ENCODE measurements around the gene PACSIN2.
"Not testable (repeated sequence)": the region's sequence is repeated elsewhere in the genome, so short reads cannot be mapped to it uniquely, and the experiment has no call there.

PACSIN2 gene

DNA sequence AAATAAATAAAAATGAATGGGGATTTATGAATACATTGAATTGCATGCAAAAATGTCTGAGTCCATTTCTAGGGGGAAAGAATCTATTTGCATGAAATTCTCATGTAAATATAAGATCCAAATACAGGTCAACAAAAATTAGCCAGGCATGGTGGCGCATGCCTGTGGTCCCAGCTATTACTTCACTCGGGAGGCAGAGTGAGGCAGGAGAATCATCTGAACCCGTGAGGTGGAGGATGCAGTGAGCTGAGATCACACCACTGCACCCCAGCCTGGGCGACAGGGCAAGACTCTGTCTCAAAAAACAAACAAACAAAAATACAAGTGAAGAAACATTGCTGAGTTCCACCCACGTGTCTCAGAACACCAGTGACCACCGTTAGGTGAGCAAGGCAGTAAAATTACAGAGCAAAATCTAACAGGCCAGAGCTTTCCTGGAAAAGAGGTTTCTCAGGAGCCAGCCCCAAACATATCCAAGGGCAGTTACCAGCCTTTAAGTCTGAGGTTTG, 17.3 kb downstream of the PACSIN2 start:
- Histone ChIP-seq H3K4me2 (ENCODE audit: low read depth, low read length, poor library complexity, severe bottlenecking) (no peak overlapping the region), H3K9ac (ENCODE audit: low read length) (no peak overlapping the region), H3K36me3 (ENCODE audit: low read length) (no peaks in the 10 kb centered on the region), H2AFZ (ENCODE audit: low read depth, low read length, severe bottlenecking) (no peak overlapping the region), H3K9me3 (ENCODE audit: insufficient read depth, low read length) (no peaks in the 10 kb centered on the region), H3K27me3 (ENCODE audit: low read length) (no peaks in the 10 kb centered on the region), H4K20me1 (ENCODE audit: low read depth, low read length) (peaks cover 6% of the 10 kb centered on the region; the same call in 1 of the 2 replicates), H3F3A (ENCODE audit: insufficient read depth) (no peaks in the 10 kb centered on the region), H3K79me2 (ENCODE audit: insufficient read depth, low read length) (peaks cover 60% of the 10 kb centered on the region), H3K27ac (ENCODE audit: low read depth, low read length) (no peak overlapping the region), H3K9me2 (replicated peaks; ENCODE audit: insufficient read depth, low read length) (no peaks in the 10 kb centered on the region), H3K4me3 (ENCODE audit: insufficient read depth, low read length, poor library complexity, severe bottlenecking) (no peak overlapping the region)
- TF ChIP-seq CTCF (IDR thresholded peaks at IDR 0.05; ENCODE audit: insufficient read depth, low read length, poor library complexity, severe bottlenecking) (no peak), EZH2phosphoT487 (conservative IDR thresholded peaks at IDR 0.05; ENCODE audit: low read length) (no peak)

GRCh38 chr22:42996646-42997365, 18.1 kb downstream of the PACSIN2 start:
- no peaks in the 10 kb centered on the region for H3K9me2 ChIP-seq (replicated peaks; ENCODE audit: insufficient read depth, low read length)
- H3K27ac ChIP-seq (ENCODE audit: low read depth, low read length): no peak overlapping the region
- H3K27me3 ChIP-seq (ENCODE audit: low read length): no peaks in the 10 kb centered on the region
- H3K79me2 ChIP-seq (ENCODE audit: insufficient read depth, low read length): peaks cover 59% of the 10 kb centered on the region
- no peaks in the 10 kb centered on the region for H3K36me3 ChIP-seq (ENCODE audit: low read length)
- H3K9me3 ChIP-seq (ENCODE audit: insufficient read depth, low read length): no peaks in the 10 kb centered on the region
- peaks cover 8% of the 10 kb centered on the region; the same call in 1 of the 2 replicates for H4K20me1 ChIP-seq (ENCODE audit: low read depth, low read length)
- H3F3A ChIP-seq (ENCODE audit: insufficient read depth): no peaks in the 10 kb centered on the region
- no peak overlapping the region for H3K4me3 ChIP-seq (ENCODE audit: insufficient read depth, low read length, poor library complexity, severe bottlenecking)
- no peak for TF ChIP-seq CTCF (IDR thresholded peaks at IDR 0.05; ENCODE audit: insufficient read depth, low read length, poor library complexity, severe bottlenecking)
- no peak for TF ChIP-seq EZH2phosphoT487 (conservative IDR thresholded peaks at IDR 0.05; ENCODE audit: low read length)
- no peak overlapping the region for H3K4me2 ChIP-seq (ENCODE audit: low read depth, low read length, poor library complexity, severe bottlenecking)
- no peak overlapping the region for H3K9ac ChIP-seq (ENCODE audit: low read length)
- H2AFZ ChIP-seq (ENCODE audit: low read depth, low read length, severe bottlenecking): no peak overlapping the region

- not testable (repeated sequence) for H3K36me3 ChIP-seq (ENCODE audit: low read length); H3K9ac ChIP-seq (ENCODE audit: low read length); H3F3A ChIP-seq (ENCODE audit: insufficient read depth); H3K27me3 ChIP-seq (ENCODE audit: low read length); H3K4me3 ChIP-seq (ENCODE audit: insufficient read depth, low read length, poor library complexity, severe bottlenecking); H3K27ac ChIP-seq (ENCODE audit: low read depth, low read length); H3K4me2 ChIP-seq (ENCODE audit: low read depth, low read length, poor library complexity, severe bottlenecking); H4K20me1 ChIP-seq (ENCODE audit: low read depth, low read length); H3K9me3 ChIP-seq (ENCODE audit: insufficient read depth, low read length); H2AFZ ChIP-seq (ENCODE audit: low read depth, low read length, severe bottlenecking); H3K9me2 ChIP-seq (replicated peaks; ENCODE audit: insufficient read depth, low read length)
- peaks cover 57% of the 10 kb centered on the region for H3K79me2 ChIP-seq (ENCODE audit: insufficient read depth, low read length)
Observed at GRCh38 chr22:42995654-42996053, 19.3 kb downstream of the PACSIN2 start.

DNA sequence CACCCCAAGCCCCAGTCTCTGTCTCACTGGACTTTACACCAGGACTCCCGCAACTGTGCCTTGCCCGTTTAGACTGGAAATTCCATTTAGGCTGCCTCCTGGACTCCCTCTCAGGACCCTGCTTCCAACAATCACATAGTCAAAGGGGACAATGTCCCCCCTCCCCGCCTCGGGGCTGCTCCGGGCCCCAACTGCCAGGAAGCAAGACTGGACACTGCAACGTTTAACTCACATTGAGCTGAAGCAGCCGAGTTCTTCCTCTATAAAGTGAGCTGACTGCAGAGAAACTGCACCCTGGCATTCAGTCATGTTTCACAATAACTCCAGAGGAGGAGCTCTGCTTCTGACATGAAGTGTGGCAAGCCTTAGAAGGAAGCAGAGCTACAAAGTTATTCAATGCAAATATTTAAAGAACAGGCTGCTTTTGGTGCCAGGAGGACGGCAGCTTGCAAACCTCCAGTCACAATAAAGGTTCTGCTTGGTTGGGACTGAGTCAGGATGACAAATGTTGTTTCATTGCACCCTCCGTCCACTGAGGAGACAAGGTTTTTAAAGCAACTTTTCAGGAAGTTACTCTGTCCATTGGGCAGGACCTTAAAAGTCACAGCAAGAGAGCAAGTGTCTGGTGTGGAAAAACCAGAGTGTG, 19.9 kb downstream of the PACSIN2 start:
- Histone ChIP-seq H2AFZ (ENCODE audit: low read depth, low read length, severe bottlenecking) (no peak overlapping the region), H3K9ac (ENCODE audit: low read length) (no peak overlapping the region), H3K27ac (ENCODE audit: low read depth, low read length) (no peak overlapping the region), H3K4me3 (ENCODE audit: insufficient read depth, low read length, poor library complexity, severe bottlenecking) (no peak overlapping the region), H3K9me2 (replicated peaks; ENCODE audit: insufficient read depth, low read length) (no peaks in the 10 kb centered on the region), H4K20me1 (ENCODE audit: low read depth, low read length) (peaks cover 10% of the 10 kb centered on the region; the same call in 1 of the 2 replicates), H3K79me2 (ENCODE audit: insufficient read depth, low read length) (peaks cover 59% of the 10 kb centered on the region), H3K27me3 (ENCODE audit: low read length) (no peaks in the 10 kb centered on the region), H3F3A (ENCODE audit: insufficient read depth) (no peaks in the 10 kb centered on the region), H3K36me3 (ENCODE audit: low read length) (no peaks in the 10 kb centered on the region), H3K9me3 (ENCODE audit: insufficient read depth, low read length) (no peaks in the 10 kb centered on the region), H3K4me2 (ENCODE audit: low read depth, low read length, poor library complexity, severe bottlenecking) (no peak overlapping the region)
- TF ChIP-seq CTCF (IDR thresholded peaks at IDR 0.05; ENCODE audit: insufficient read depth, low read length, poor library complexity, severe bottlenecking): no peak
- no peak for TF ChIP-seq EZH2phosphoT487 (conservative IDR thresholded peaks at IDR 0.05; ENCODE audit: low read length)
